GM12864 (cell line): ENCODE results near the gene SLC26A1.

ENCODE experiments used
- DNase-seq: peaks from one replicate; pipeline ENCODE4 v3.0.0-alpha.2; 2011; ENCODE audit warnings: low read depth
- H3K4me3 ChIP-seq: 2 replicates; pipeline ENCODE4 v1.5.1; 2011; ENCODE audit warnings: mild to moderate bottlenecking, low read depth, low read length, control low read depth
- TF ChIP-seq, protein P1 (sequence below): IDR thresholded peaks from 2 replicates; pipeline ENCODE4 v1.5.1; 2011; ENCODE audit warnings: low read depth, mild to moderate bottlenecking, moderate library complexity, low read length, control low read depth, inconsistent platforms; ENCODE audit errors: missing control alignments

SLC26A1 gene

DNA sequence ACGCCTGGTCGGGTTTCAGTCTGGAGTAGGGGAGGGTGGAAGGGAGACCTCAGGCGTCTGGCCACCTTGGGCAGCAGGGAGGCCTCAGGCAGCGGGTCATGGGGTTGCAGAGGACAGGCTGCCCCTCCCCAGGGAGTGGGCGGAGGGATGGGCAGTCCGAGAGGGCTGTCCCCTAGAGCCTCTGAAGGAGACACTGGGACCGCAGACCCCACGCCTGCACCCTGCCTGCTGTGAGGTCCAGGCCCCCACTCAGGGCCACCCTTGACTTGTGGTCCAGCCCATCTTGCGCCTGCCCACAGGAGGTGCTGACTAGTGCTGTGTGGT lies 34.7 kb upstream of the SLC26A1 start:
- H3K4me3 ChIP-seq: no peak overlapping the region
- no peak for DNase-seq
- TF ChIP-seq, protein P1, sequence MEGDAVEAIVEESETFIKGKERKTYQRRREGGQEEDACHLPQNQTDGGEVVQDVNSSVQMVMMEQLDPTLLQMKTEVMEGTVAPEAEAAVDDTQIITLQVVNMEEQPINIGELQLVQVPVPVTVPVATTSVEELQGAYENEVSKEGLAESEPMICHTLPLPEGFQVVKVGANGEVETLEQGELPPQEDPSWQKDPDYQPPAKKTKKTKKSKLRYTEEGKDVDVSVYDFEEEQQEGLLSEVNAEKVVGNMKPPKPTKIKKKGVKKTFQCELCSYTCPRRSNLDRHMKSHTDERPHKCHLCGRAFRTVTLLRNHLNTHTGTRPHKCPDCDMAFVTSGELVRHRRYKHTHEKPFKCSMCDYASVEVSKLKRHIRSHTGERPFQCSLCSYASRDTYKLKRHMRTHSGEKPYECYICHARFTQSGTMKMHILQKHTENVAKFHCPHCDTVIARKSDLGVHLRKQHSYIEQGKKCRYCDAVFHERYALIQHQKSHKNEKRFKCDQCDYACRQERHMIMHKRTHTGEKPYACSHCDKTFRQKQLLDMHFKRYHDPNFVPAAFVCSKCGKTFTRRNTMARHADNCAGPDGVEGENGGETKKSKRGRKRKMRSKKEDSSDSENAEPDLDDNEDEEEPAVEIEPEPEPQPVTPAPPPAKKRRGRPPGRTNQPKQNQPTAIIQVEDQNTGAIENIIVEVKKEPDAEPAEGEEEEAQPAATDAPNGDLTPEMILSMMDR: no peak

GRCh38 chr4:1027219-1027914 lies 34.2 kb upstream of the SLC26A1 start:
- H3K4me3 ChIP-seq: no peak overlapping the region
- no peak for DNase-seq
- TF ChIP-seq, protein P1: no peak

DNA sequence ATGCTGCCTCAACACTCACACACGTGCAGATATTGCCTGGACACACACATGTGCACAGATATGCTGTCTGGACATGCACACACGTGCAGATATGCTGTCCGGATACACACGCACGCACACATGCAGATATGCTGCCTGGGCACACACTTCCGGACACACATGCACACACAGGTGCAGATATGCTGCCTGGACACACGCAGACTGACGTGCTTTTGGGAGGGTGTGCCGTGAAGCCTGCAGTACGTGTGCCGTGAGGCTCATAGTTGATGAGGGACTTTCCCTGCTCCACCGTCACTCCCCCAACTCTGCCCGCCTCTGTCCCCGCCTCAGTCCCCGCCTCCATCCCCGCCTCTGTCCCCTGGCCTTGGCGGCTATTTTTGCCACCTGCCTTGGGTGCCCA lies 32.9 kb upstream of the SLC26A1 start:
- TF ChIP-seq, protein P1: no peak
- no peak overlapping the region for H3K4me3 ChIP-seq
- no peak for DNase-seq

DNA sequence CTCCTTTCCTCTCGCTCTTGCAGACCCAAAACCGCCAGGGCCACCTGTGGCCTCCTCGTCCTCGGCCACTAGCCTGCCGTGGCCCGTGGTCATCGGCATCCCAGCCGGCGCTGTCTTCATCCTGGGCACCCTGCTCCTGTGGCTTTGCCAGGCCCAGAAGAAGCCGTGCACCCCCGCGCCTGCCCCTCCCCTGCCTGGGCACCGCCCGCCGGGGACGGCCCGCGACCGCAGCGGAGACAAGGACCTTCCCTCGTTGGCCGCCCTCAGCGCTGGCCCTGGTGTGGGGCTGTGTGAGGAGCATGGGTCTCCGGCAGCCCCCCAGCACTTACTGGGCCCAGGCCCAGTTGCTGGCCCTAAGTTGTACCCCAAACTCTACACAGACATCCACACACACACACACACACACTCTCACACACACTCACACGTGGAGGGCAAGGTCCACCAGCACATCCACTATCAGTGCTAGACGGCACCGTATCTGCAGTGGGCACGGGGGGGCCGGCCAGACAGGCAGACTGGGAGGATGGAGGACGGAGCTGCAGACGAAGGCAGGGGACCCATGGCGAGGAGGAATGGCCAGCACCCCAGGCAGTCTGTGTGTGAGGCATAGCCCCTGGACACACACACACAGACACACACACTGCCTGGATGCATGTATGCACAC lies 31.8 kb upstream of the SLC26A1 start:
- TF ChIP-seq, protein P1: no peak

GRCh38 chr4:1023895-1024740 lies 30.9 kb upstream of the SLC26A1 start:
- no peak overlapping the region for H3K4me3 ChIP-seq
- TF ChIP-seq, protein P1: no peak
- DNase-seq: no peak

More for the DNA sequence above, 31.8 kb upstream of the SLC26A1 start:
- no peak overlapping the region for H3K4me3 ChIP-seq
- DNase-seq: no peak

GRCh38 chr4:1023075-1023640 lies 30.0 kb upstream of the SLC26A1 start:
- DNase-seq: no peak
- TF ChIP-seq, protein P1: no peak
- no peak overlapping the region for H3K4me3 ChIP-seq
